NK-92 treated with Interleukin-12 subunit alpha and Interleukin-12 subunit beta, amount 100 ng/mL, for 24 hours (cell line): ENCODE data around the gene GRM7.

Experiments
- DNase-seq: peaks from one replicate; lab custom pipeline; 2025; lab: John Stamatoyannopoulos, UW

GRM7 gene

DNA sequence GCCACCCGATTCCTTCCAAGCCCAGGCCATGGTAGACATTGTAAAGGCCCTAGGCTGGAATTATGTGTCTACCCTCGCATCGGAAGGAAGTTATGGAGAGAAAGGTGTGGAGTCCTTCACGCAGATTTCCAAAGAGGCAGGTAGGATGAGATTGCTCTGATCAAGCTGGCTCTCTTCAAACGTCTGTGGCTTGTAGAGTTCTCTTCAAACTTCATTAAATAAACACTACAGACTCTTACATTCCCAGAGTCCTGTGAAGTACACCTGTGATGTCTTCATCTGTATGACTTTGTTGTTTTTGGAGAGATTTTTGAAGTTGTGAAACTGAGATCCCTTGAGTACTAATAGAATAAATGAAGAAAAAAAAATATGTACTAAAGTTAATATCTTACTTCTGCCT lies 285.6 kb downstream of the GRM7 start:
- DNase-seq, result no peak

DNA sequence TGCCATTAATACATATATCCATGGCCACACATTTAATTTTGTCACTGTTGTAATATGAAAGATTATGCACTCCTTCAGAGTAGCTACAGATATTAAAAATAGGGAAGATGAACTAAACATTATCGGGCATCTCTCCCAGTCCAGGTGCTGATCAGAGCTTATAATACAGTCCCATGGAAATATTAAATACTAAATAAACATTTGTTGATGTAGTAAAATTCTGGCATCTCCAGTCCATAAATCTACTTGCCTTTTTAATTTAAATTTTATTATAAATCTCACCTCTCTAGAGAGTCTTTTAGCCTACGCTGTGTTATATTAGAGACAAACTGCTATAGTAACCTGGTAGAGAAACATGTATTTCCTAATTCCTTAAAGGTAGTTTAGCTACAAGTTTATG lies 297.6 kb downstream of the GRM7 start:
- DNase-seq, result no peak

DNA sequence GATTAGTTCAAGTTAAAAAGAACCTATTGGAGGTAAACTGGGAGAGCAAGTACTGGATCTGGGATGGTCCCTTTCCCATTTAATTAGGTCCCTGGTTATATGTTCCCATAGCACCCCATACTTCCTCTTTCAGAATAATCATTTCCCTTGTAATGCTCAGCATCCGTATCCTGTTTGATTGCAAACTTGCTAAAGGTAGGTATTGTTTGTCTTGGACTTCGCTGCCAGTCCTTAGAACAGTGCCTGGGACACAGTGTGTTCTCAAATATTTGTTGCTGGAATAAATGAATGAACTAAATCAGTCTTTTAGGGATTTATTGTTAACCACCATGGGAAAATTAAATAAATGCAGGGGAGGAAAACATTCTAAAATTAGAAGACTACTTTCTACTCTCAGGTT lies 299.8 kb downstream of the GRM7 start:
- DNase-seq, result no peak

DNA sequence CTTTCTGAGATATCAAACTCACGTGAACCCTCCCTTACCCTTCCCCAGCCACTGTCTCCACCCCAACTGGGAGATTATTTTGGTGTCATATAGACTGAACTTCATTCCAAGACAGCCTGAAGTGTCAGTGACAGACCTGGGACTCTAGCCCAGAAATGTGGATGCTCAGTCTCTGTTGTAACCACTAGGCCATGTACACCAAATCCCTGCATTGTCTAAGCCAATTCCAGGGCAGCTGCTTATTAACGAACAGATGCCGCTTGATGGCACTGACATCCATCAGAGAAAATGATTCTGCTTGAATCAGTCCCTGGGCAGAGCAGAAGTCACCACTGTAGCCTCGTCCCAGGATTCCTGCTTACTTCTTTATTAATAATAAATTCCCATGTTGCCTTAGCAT lies 305.5 kb downstream of the GRM7 start:
- DNase-seq, result no peak

DNA sequence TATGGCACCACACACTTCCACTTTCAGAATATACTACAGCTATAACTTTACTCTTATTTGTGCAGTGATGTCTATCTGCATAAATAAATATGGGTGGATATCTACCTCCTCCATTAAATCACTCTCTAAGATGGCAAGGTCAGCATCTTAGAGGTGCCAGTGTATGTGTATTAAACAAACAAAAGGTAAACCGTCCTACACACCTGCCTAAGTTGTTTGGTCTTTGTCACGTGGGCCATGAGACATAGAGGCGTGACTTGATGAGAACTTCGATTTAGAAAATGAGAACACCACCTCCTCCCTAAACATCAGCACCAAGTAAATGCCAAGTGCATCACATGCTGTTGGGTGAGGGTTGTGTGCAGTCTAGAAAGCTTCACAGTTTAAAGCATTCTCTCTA lies 310.6 kb downstream of the GRM7 start:
- DNase-seq, result no peak

DNA sequence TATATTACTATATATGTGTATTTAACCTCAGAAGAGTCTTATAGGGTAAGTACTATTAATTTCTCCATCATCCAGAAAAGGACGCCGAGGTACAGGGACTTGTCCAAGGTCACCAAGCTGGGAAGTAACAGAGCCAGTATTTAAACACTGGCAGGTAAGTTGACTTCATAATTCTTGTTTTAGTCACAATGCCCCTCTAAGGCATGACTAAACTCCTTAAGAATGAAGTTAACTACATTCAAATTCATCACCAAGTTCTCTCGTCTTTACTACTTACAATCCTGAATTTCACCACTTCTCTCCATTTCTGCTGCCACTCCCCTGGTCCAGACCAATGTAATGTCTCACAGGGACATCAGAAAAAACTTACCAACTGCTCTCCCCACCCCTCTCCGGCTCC lies 312.1 kb downstream of the GRM7 start:
- DNase-seq, result no peak

DNA sequence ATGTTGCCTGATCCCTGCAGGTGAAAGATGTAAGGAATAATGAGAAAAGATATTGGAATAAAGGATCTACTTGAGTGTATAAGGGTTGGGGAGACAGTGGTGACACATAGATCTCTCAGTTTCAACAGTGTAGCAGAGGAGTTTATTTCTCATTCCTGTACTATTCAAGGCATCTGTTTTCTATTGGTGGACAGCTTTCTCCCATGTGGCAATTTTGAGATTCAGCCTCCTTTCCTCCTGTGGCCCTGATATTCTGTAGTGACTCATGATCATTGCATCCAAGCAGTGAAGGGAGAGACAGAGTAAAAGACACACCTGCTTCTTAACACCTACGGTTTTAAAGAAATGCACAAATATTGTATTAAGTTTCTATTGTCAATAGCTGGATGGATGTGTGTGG lies 327.6 kb downstream of the GRM7 start:
- no peak for DNase-seq

DNA sequence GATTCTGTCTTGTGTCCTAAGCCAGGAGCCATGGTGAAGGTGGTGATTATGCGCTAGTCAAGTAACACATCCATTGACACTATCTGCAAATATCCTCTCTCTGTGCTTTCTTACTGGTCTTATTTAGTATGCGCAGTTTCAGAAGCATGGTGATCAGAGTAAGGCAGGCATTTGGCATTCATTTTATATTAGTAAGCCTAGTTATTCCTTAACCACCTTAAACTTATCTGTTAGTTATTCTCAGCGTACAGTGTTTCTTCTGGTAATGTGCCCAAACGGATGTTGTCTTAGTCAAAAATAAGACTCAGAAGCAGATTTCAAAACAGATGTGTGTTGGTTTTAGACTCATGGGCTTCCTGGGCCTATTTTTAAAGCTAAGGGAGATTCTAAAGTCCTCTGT lies 329.2 kb downstream of the GRM7 start:
- no peak for DNase-seq

DNA sequence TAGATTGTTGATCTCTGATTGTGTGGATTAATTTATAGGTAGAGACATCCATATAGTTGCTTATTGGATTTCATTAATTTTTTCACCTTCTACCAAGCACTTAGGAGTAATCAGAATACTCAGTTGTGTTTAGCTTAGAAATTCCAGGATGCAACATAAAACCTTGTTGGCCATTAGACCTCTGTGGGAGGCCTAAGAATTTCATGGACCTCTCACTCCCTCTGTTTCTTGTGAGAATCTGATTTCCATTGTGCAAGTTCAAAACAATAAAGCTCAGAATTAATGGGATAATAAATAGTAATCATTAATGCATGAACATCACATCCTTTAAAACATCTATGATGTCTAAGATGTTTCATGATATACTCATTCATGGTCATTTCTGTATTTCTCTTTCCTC lies 332.4 kb downstream of the GRM7 start:
- DNase-seq, result no peak

DNA sequence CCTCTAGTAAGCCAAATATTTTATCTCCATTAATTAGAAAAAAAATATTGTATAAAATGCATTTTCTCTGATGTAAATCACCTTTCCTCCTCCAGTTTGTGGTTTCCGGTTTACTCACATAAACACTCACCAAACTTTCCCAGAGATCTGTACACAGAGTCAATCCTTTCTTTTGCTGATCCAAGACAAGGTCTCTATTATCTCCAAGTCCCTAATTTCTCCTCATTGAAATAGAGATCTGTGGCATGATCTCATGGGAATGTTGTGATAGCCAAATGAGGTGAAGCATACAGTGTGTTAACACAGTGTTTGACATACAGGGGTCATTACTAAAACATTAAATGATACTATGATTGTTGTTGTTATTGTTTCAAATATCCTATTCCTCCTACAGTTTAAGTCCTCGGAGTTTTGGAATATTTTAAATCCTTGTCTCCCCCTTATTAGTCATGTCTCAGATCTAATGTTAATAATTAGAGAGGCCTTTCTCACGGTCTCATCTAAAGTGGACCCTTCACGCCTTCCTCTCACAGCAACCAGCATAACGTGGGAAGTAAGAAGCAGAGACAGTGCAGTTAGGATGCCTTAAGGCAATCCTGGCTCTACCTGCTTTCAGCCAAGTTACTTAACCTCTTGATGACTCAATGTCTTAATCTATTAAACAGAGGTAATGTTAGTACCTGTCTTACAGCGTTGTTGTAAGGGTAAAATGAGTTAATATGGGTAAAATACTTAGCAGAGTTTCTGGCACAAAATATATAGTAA lies 333.3 kb downstream of the GRM7 start:
- DNase-seq, result no peak

DNA sequence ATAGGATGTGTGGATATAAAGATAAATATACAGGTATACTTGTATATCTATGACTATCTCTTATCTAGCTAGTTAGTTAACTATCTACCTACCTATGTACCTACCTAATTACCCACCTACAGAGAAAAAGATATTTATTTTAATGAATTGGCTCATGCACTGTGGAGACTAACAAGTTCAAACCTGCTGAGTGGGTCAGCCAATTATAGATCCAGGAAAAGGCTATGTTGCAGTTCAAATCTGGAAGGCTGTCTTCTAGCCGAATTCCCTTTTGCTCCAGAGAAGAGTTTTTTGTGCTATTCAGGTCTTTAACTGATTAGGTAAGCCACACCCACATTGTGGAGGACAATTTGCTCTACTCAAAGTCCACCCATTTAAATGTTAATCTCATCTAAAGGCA lies 335.0 kb downstream of the GRM7 start:
- no peak for DNase-seq

DNA sequence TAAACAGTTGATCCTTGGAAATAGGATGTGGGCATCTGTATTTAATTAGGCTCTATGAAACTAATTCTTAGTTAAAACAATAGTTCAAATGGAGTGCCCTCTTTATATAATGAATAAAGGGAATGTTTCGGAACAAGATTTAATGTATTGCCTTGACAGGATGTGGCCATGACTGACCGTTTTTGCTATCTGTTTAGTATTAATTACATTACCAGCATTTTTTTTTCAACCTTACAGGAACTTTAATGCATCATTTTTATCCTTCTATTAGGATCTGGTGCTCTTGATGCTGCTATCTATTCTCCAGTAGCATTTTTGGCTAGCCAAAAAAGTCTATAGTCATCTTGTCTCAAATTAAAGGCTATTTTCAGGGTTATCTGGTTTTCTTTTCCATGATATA lies 340.9 kb downstream of the GRM7 start:
- no peak for DNase-seq

DNA sequence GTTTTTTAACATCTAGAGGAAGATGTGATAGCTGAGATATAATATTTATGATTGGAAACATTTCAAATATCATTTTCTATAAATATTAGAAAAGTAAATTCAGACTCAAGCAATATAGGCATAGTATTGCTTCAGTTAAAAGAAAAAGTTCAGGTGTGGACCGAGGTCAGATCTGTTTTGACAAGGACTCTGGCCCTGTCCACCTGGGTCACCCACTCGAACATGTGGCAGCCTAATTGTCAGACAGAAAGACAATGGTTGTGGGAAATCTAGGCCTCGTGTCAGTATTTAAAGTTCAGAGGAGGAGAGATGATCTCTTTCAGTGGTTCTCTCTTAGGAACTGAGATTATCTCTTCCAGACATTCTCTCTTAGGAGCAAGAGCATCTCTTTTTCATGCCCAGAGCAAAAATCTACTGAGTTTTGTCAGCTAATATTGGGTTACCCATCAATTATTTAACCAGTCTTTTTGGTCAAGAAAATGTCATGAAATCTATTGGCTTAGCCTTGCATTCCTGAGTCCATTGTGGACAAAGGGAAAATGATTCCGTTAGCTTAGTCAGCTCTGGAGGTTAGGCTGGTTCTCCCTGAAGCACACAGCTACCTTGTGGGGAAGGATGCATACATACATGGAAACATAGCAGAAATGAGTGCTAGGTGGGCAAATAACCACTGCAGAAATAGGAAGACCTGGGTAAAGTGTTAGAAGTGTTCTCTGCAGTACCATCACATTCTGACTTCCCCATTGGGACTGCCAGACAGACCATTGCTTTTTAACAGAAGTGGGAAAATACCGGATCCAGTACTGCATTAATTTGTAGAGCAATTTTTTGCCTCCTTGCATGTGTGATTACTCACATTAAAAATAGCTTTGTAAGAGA lies 343.3 kb downstream of the GRM7 start:
- DNase-seq, result no peak

DNA sequence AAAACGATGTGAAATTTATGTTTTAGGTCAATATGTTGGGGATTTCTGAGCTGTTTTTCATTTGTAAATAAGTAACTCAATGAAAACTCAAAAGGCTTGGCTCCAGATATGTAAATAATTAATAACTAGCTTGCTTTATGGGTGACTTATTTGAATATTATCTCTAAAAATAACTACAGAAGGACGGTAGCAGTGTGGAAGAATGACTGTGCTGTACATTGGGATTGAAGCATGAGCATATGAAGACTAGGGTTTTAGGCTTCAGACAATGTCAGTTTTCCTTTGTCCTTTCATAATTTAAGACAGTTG lies 343.9 kb downstream of the GRM7 start:
- DNase-seq, result no peak

DNA sequence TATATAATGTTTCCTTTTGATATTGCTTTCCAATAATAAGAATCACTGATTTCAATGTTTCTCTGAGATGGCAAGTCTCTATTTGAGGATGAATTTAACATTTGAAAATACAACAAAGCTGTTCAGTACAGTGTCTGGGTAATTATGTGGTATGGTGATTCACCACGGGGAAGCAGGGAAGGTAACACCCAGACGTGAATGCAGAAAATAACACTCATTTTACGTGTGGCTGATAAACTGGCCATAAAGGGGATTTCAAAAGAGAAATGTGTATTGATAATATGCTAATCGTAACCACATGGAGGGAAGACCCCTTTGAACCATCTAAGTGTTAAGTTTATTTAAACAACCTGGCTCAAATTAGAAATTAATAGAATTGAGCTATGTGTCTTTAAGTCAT lies 344.6 kb downstream of the GRM7 start:
- DNase-seq, result no peak

DNA sequence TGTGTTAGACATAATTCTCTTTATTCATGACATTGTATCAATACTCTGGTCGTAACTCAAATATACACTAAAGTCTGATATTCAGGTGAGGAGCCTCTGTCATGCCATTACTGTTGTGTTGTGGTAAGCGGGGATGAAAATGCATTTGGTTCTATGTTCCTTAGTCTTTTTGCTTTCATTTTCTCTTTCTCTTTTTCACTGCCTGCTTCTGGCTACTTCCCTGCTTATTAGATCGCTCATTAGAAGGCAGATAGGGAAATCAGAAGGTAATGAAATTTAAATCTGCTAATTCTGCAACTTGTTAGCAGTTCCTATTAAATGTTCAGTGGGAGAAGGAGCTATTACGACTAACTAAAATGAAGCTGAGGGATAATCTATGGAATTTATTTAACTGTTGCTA lies 345.0 kb downstream of the GRM7 start:
- DNase-seq, result no peak

DNA sequence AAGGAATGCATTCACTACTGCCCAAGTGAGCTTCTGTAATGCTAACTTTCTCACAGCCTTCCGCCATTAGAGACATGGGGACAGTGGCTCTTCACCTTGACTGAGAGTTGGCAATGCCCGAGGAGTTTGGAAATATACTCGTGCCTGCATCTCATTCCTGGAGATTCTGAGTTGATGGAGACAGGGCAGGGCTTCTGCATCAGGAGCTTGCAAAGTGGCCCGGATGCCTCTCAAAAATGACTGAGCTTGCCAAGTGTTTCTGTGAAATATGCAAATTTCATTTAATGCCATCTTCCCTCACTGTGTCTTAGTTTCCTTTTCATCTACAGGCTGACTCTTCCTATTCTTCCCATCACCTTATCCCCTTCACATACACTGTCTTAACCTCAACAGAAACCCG lies 346.2 kb downstream of the GRM7 start:
- DNase-seq, result no peak

DNA sequence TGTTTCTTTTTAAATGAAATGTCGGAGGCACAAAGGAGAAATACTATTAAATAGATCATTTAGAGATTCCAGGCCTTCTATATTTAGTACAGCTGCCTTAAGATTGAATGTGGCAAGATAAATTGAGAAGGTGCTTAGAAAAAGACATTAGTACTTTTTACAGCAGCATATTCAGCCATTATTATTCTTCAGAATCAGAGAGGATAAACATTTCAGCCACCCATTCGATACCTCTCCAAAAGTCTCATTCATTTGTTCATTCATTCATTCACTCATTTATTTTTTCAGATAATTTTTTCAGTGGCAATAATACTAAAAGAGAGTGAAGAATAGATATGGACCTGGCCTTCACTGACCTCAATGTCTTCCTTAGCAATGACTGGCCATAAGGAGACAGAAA lies 347.0 kb downstream of the GRM7 start:
- no peak for DNase-seq

DNA sequence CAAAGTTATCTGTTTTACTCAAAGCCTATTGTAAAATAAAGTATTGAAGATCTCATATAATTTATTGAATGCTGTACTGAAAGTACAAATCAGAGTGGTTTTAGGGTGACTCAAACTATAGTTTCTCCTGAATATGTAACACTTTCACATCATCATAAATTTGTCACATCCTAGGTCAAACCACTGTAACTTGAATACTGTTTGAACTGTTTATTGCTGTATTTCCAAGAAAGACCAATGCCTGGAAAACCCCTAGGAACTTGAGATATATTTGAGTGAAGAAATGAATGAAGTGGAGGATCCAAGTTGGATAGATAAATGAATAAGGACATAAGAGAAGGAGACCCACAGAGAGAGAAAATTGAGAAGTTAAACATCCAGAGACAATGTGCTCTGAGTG lies 348.2 kb downstream of the GRM7 start:
- no peak for DNase-seq

DNA sequence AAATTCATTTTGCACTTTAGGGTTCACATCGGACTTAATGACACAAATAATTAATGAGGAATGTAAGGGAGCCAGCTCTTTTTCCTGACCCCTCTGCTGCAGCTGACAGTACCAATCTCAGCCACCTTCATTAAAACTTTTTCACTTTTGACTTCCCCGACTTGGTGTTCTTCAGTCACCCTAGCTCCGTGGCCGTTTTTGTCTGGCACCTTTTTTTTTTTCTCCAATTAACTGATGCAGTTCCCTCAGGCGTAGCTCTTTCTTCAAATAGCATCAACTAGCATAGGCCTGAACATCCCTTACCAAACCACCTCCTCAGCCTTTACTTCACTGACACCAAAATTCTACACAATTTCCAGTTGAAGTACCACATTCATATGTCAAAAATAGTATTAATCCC lies 350.8 kb downstream of the GRM7 start:
- DNase-seq, result no peak

DNA sequence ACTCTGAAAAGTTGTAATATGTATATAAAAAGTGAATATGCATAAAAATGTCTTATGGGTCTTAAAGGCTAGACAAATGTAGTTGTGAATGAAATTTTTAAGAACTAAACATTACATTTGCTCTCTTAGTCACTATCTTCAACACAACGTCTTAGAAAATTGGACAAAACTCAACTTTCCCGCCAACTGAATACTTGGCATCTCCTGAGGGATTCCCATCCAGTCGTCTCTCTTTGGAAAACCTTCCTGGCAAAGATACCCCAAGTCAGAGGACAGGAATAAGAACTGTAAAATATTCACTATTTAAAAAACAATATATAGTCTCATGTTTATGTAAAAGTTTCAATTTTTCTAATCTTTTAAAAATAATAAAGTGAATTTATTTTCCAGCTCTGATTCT lies 354.8 kb downstream of the GRM7 start:
- DNase-seq, result no peak

DNA sequence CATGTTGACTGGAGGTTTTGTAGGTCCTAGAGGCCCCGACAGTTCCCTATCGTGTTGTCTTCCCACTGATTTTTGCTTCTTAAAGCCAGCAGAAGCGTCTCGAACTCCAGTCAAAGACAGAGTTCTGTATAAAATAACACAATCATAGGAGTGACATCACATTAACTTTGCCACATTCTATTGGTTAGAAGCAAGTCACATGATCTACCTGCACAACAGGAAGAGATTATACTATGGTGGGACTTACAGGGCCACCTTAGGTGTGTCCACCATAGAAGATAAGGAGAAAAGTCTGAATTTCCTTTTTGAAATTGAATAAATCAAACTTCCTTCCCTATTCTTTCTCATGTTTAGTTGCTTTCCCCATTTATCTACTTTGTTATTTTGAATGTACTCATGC lies 365.5 kb downstream of the GRM7 start:
- no peak for DNase-seq

DNA sequence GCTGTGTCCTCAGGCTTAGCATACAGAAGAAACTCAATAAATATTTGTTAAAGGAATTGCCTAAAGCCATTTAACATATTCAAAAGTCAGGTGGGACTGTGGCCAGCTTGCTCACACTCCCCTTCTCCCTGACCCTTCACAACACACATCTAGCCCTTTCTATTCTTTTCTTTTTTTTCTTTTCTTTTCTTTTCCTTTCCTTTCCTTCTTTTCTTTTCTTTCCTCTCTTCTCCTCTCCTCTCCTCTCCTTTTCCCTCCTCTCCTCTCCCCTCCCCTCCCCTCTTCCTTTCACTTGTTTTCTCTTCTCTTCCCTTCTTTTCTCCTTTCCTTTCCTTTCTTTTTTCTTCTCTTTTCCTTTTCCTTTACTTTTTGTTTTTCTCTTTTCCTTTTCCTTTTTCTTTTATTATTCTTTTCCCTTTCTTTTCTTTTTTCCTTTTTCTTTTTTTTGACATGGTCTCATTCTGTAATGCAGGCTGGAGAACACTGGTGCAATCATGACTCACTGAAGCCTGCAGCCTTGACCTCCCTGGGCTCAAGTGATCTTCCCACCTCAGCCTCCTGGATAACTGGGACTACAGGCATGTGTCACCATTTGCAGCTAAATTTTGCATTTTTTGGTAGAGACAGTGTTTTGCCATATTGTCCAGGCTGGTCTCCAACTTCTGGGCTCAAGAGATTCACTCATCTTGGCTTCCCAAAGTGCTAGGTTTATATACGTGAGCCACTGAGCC lies 377.8 kb downstream of the GRM7 start:
- no peak for DNase-seq
